Activated naive CD4-positive, alpha-beta T cell treated with anti-CD3 and anti-CD28 coated beads, Interleukin-2, amount 50 U/mL, for 24 hours (primary cell): Measurements from ENCODE around the gene SIGLEC14.
"Not testable (repeated sequence)": the region's sequence is repeated elsewhere in the genome, so short reads cannot be mapped to it uniquely, and the experiment has no call there.

Source experiments
- H3K27ac Mint-ChIP-seq: one replicate; pipeline ENCODE4 v1.8.0; 2021; ENCODE audit warnings: mild to moderate bottlenecking, mixed read lengths
- H3K27me3 Mint-ChIP-seq: one replicate; pipeline ENCODE4 v1.8.0; 2021; ENCODE audit warnings: mixed read lengths
- H3K36me3 Mint-ChIP-seq: one replicate; pipeline ENCODE4 v1.8.0; 2021; ENCODE audit warnings: mixed read lengths
- H3K4me1 Mint-ChIP-seq: one replicate; pipeline ENCODE4 v1.8.0; 2021; ENCODE audit warnings: mixed read lengths
- H3K4me3 Mint-ChIP-seq: one replicate; pipeline ENCODE4 v1.8.0; 2021; ENCODE audit warnings: mild to moderate bottlenecking, mixed read lengths
- H3K9me3 Mint-ChIP-seq: one replicate; pipeline ENCODE4 v1.8.0; 2021; ENCODE audit warnings: mixed read lengths

The SIGLEC14 gene, protein sequence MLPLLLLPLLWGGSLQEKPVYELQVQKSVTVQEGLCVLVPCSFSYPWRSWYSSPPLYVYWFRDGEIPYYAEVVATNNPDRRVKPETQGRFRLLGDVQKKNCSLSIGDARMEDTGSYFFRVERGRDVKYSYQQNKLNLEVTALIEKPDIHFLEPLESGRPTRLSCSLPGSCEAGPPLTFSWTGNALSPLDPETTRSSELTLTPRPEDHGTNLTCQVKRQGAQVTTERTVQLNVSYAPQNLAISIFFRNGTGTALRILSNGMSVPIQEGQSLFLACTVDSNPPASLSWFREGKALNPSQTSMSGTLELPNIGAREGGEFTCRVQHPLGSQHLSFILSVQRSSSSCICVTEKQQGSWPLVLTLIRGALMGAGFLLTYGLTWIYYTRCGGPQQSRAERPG

GRCh38 chr19:51646730-51647129 lies at the start of gene SIGLEC14:
TSS of gene SIGLEC14 (minus strand) at chr19:51646825. CDS start at chr19:51646759, 66 bp downstream.
- not testable (repeated sequence) for H3K27ac Mint-ChIP-seq, H3K4me3 Mint-ChIP-seq, H3K36me3 Mint-ChIP-seq, H3K9me3 Mint-ChIP-seq, H3K4me1 Mint-ChIP-seq
- peaks cover 19% of the 10 kb centered on the region for H3K27me3 Mint-ChIP-seq

- no peak overlapping the region for H3K4me3 Mint-ChIP-seq
- H3K4me1 Mint-ChIP-seq, result peaks cover 10% of the 10 kb centered on the region
Measured at GRCh38 chr19:51695702-51696315, 49.2 kb upstream of the SIGLEC14 start.

DNA sequence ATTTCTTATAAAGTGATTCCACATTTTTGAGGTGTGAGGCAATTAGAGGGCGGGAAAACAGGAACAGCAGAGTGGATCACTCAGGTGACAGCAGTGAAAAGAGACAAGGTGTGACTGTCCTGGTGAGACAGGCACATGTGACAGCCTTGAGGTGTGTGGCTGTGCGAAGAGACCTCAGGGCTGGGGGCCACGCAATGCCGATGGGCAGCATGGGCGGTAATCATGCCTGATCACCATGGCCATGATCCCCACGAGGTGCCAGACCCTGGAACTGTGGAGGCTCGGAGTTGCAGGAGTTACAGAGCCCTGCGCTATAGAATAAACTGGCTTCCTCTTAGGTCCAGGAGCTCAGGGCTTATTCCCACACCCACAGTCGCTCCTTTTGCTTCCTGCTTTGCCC lies 48.5 kb upstream of the SIGLEC14 start:
- Mint-ChIP-seq H3K27ac (no peak overlapping the region), H3K36me3 (peaks cover 3% of the 10 kb centered on the region), H3K4me1 (peaks cover 13% of the 10 kb centered on the region), H3K9me3 (no peaks in the 10 kb centered on the region), H3K4me3 (no peak overlapping the region), H3K27me3 (no peaks in the 10 kb centered on the region)

More at GRCh38 chr19:51695702-51696315, 49.2 kb upstream of the SIGLEC14 start:
- H3K27ac Mint-ChIP-seq, result no peak overlapping the region
- no peaks in the 10 kb centered on the region for H3K27me3 Mint-ChIP-seq
- peaks cover 3% of the 10 kb centered on the region for H3K36me3 Mint-ChIP-seq
- no peaks in the 10 kb centered on the region for H3K9me3 Mint-ChIP-seq

DNA sequence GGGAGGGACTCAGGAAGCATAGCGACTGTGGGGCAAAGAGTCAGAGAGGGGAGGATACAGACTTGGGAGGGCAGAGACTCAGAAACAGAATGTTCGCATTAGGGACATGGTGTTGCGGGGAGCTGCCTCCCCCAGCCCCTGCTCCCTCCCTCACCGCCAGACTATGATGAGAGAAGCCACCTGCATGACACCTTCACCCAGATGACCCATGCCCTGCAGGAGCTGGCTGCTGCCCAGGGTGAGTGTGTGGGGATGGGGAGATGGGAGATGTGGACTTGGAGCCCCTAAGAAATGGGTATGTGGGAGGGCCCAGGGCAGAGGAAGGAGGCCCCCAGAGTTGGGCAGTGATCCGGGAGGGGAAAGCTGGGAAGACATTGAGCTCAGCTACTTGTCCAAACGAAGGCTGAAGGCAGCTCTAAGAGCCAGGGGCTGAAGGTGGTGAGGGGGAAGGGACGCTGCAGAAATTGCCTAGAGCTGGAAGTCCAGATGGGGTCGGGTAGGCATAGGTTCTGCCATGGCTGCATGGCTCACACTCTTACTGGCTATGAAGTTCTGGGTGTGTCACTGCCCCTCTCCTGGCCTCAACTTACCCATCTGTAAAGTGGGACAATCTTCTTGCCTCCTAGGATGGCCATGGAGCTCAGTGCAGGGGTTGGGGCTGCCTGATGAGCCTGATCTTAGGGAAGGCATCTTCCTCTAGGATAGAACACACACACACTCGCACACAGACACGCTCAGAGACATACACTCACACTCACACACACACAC lies 47.9 kb upstream of the SIGLEC14 start:
- Mint-ChIP-seq H3K9me3 (no peaks in the 10 kb centered on the region), H3K27me3 (no peaks in the 10 kb centered on the region), H3K27ac (no peak overlapping the region), H3K4me1 (peaks cover 14% of the 10 kb centered on the region), H3K4me3 (no peak overlapping the region), H3K36me3 (peaks cover 3% of the 10 kb centered on the region)

DNA sequence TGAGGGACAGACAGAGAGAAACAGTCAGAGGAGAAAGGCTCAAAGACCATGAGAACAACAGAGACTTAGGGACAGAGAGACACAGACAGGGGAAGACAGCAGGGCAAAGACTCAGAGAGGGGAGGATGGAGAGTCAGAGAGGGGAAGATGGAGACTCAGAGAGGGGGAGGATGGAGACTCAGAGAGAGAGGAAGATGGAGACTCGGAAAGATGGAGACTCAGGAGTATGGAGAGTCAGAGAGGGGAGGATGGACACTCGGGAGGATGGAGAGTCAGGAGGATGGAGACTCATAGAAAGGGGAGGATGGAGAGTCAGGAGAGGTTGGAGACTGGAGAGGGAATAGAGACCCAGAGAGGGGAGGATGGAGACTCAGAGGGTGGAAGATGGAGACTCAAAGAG lies 47.2 kb upstream of the SIGLEC14 start:
- no peak overlapping the region for H3K4me3 Mint-ChIP-seq
- H3K36me3 Mint-ChIP-seq, result peaks cover 3% of the 10 kb centered on the region
- H3K27ac Mint-ChIP-seq, result no peak overlapping the region
- H3K27me3 Mint-ChIP-seq, result no peaks in the 10 kb centered on the region
- H3K9me3 Mint-ChIP-seq, result no peaks in the 10 kb centered on the region
- H3K4me1 Mint-ChIP-seq, result peaks cover 14% of the 10 kb centered on the region

DNA sequence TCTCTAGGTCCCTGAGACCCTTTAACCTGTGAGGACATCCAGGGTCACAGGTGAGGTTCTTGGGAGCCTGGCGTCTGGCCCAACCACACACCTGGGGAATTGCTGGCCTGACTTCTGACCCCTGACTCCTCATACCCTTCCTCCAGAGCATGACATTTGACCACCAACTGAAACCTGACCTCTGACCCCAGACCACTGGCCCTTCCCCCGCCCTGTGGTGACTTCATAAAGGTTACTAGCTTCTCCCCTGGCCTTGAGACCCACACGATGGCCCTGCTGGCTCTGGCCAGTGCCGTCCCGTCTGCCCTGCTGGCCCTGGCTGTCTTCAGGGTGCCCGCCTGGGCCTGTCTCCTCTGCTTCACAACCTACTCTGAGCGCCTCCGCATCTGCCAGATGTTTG lies 46.6 kb upstream of the SIGLEC14 start, which contains the start of gene SPACA6:
SPACA6 (plus strand) TSS at position 71 of the 400 bp plus-strand sequence; CDS start at position 268, 197 bp downstream.
- Mint-ChIP-seq H3K27ac (no peak within 1 kb of the TSS), H3K36me3 (peaks cover 3% of the 10 kb centered on the region), H3K27me3 (no peaks in the 10 kb centered on the region), H3K4me3 (no peak within 1 kb of the TSS), H3K9me3 (no peaks in the 10 kb centered on the region), H3K4me1 (peaks cover 20% of the 10 kb centered on the region)

- Mint-ChIP-seq H3K9me3 (no peaks in the 10 kb centered on the region), H3K4me3 (no peak overlapping the region), H3K36me3 (no peaks in the 10 kb centered on the region), H3K27ac (no peak overlapping the region), H3K27me3 (no peaks in the 10 kb centered on the region), H3K4me1 (peaks cover 20% of the 10 kb centered on the region)
Measured at GRCh38 chr19:51692468-51692867, 45.8 kb upstream of the SIGLEC14 start.

GRCh38 chr19:51691584-51692428 lies 45.2 kb upstream of the SIGLEC14 start:
- H3K9me3 Mint-ChIP-seq, result no peaks in the 10 kb centered on the region
- peaks cover 20% of the 10 kb centered on the region for H3K4me1 Mint-ChIP-seq
- H3K27me3 Mint-ChIP-seq, result no peaks in the 10 kb centered on the region
- H3K4me3 Mint-ChIP-seq, result peak overlapping the region; percentile 60
- H3K27ac Mint-ChIP-seq, result peak overlapping the region; percentile 6
- H3K36me3 Mint-ChIP-seq, result no peaks in the 10 kb centered on the region

DNA sequence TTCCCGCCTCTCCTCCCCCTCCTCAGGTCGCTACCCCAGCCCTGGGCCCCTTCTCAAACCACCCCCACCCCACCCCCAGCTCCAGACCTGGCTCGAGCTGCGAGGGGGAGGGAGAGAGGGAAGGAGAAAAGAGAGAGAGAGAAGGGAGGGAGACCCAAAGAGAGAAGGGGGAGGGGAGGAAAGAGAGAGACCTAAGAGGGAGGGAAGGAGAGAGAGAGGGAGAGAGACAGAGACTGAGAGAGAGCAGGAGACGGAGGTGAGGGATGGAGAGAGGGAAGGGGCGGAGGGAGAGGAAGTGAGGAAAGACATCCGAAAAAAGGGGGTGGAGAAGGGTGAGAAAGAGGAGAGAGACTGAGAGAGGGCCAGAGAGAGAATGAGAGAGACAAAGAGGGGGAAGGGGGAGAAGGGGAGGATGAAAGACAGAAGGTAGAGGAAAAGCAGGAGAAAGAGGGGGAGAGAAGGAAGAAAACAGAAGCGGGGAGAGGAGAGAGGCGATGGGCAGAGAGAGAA lies 44.5 kb upstream of the SIGLEC14 start:
- peak overlapping the region; percentile 60 for H3K4me3 Mint-ChIP-seq
- no peaks in the 10 kb centered on the region for H3K9me3 Mint-ChIP-seq
- peaks cover 20% of the 10 kb centered on the region for H3K4me1 Mint-ChIP-seq
- peak overlapping the region; percentile 1 for H3K27ac Mint-ChIP-seq
- no peaks in the 10 kb centered on the region for H3K27me3 Mint-ChIP-seq
- H3K36me3 Mint-ChIP-seq, result no peaks in the 10 kb centered on the region

DNA sequence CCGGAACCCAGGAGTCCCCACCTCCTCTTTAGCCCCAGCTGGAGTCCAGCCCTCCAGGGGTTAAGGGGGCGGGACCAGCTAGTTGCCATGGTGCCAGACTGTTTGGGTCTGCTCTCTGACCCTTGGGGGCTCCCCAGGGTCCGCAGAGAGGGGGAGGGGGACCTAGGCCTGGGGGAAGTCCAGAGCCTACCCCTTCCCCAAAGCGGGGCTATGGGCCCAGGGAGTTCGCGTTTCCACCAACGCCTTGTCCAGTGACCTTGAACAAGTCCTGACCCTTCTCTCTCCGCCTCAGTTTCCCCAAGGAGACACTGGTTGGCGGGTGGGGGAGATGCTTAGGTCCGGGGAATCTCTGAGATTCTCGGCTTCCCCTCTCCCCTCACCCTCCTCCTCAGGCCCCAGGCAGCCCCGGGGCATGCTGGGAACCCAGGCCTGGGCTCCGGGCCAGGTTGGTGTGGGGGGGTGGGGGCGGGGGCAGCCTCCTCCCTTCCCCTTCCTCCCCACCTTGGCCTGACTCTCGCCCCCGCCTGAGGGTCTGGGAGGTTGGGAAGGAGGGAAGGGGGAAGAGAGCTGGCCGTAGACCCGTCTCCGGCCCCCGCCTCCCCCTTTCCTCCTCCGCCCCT lies 43.9 kb upstream of the SIGLEC14 start:
- H3K4me1 Mint-ChIP-seq, result peaks cover 20% of the 10 kb centered on the region
- H3K27me3 Mint-ChIP-seq, result no peaks in the 10 kb centered on the region
- H3K9me3 Mint-ChIP-seq, result no peaks in the 10 kb centered on the region
- peak overlapping the region; percentile 84 for H3K27ac Mint-ChIP-seq
- H3K4me3 Mint-ChIP-seq, result peak overlapping the region; percentile 86
- H3K36me3 Mint-ChIP-seq, result no peaks in the 10 kb centered on the region

- Mint-ChIP-seq H3K9me3 (no peaks in the 10 kb centered on the region), H3K4me1 (peaks cover 20% of the 10 kb centered on the region), H3K27me3 (no peaks in the 10 kb centered on the region), H3K4me3 (peak overlapping the region; percentile 86), H3K36me3 (peaks cover under 1% of the 10 kb centered on the region), H3K27ac (peak overlapping the region; percentile 84)
Measured at GRCh38 chr19:51689751-51690453, 43.3 kb upstream of the SIGLEC14 start.

GRCh38 chr19:51688671-51689571 lies 42.3 kb upstream of the SIGLEC14 start:
- Mint-ChIP-seq H3K27me3 (no peaks in the 10 kb centered on the region), H3K9me3 (no peaks in the 10 kb centered on the region), H3K4me1 (peaks cover 20% of the 10 kb centered on the region), H3K36me3 (peaks cover 3% of the 10 kb centered on the region), H3K27ac (peak overlapping the region; percentile 48), H3K4me3 (peak overlapping the region; percentile 84)
